Stimulated activated CD4-positive, alpha-beta T cell treated with anti-CD3 and anti-CD28 coated beads, Interleukin-1b, Interleukin-23, amount 100 ng/mL, for 24 hours (primary cell): ENCODE results near the gene FBXO34.

Source experiments
- DNase-seq, 4 experiments: peaks; one replicate each; pipeline ENCODE4 v3.0.0-alpha.2; 2020; ENCODE audit warnings: low read depth in 4 of 4, low spot score in 1 of 4

Gene FBXO34

GRCh38 chr14:55271572-55272298, 514 bp downstream of the FBXO34 start:
- DNase-seq: peak in 3 of 4 experiments; percentile 14 to 33 (median 16)

GRCh38 chr14:55272387-55272786, 1.2 kb downstream of the FBXO34 start:
- no peak for DNase-seq

GRCh38 chr14:55272922-55273321, 1.7 kb downstream of the FBXO34 start:
- DNase-seq: no peak

- DNase-seq: no peak
These were observed 2.9 kb downstream of the FBXO34 start for GRCh38 chr14:55274146-55274545.

DNA sequence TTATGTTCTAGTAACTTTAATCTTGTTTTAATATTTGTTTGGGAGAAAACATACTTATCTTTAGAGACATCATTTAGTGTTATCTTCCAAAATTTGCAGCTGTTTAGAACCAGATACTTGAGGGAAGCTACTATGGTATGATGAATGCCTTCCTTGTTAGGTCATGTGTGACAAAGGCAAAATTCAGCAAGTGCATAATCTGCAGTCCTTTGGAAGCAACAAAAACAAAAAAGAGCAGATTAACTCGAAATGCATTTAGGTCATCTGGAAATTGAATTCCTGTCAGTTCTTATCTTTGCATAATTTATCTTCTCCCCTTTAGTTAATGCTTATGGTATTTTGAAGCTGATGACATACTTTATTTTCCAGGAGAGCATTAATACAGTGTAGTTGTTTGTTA, 3.5 kb downstream of the FBXO34 start:
- no peak for DNase-seq

DNA sequence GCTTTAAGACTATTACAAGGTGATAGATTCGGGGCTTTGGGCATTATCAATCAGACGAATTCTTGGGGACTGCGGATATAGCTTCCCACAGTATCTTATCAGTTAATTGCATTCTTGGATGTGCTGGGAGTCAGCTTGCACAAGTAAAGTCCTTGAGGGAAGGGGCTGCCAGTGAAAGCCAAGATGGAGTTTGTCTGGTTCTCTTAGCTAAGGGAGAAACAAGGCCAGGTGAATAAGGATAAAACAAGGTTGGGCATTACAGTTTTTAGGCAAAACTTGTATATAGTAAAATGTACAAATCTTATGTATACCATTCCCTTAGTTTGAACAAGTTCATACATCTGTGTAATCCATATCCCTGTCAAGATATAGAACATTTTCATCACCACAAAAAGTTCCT, 5.5 kb downstream of the FBXO34 start:
- no peak for DNase-seq

DNA sequence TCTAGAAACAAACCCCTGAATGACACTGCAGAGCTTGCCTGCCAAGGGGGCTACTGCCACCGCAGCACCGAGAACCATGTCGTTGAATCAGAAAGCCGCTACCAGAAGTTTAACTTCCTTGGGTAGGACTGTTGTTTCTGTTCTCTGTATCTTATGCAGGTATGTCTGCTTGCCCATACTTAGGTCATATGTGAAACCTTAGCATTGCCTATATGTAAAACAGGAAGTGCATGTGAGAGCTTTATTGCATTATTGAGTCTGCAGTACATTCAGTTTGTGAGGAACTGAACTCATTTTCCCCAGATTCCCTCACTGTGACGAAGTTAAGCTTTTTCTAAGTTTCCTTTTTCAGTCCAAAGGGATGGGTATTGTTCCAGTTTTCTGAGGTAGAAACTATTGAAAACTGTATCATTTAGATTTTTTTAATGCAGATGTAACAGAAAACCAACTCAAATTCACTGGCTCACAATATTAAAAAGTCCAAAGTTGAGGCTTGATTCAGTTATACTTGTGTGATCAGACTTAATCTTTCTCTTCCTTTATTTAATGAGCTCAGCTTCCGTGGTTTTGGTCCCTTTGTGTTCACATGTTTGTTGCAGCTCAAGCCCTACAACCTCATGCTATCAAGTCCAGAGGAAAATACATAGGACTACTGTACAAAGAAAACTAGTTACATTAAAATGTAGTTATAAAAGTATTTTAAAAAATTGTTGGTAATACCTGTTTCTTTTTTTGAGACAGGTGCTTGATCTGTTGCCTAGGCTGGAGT, 6.9 kb downstream of the FBXO34 start:
- no peak for DNase-seq

- no peak for DNase-seq
These were observed 8.2 kb downstream of the FBXO34 start for GRCh38 chr14:55279384-55279783.

- no peak for DNase-seq
These were observed 10.2 kb downstream of the FBXO34 start for GRCh38 chr14:55281316-55281839.

DNA sequence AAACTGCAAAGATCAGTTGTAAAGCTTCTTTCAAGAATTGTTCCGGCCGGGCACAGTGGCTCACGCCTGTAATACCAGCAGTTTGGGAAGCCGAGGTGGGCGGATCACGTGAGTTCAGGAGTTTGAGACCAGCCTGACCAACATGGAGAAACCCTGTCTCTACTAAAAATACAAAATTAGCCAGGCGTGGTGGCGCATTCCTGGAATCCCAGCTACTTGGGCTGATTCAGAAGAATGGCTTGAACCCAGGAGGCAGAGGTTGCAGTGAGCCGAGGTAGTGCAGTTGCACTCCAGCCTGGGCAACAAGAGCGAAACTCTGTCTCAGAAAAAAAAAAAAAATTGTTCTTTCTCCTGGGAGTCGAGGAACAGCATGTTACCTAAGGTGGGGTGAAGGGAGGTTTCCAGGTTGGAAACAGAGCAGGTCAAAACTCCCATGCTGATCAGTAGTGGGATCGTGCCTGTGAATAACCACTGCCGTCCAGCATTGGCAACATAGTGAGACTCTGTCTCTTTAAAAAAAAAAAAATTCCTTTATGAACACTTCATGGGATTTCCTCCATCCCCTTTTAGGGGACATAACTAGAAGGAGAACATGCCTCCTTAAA, 13.9 kb downstream of the FBXO34 start:
- DNase-seq: no peak

- no peak for DNase-seq
These were observed 17.2 kb downstream of the FBXO34 start for GRCh38 chr14:55288439-55288838.

DNA sequence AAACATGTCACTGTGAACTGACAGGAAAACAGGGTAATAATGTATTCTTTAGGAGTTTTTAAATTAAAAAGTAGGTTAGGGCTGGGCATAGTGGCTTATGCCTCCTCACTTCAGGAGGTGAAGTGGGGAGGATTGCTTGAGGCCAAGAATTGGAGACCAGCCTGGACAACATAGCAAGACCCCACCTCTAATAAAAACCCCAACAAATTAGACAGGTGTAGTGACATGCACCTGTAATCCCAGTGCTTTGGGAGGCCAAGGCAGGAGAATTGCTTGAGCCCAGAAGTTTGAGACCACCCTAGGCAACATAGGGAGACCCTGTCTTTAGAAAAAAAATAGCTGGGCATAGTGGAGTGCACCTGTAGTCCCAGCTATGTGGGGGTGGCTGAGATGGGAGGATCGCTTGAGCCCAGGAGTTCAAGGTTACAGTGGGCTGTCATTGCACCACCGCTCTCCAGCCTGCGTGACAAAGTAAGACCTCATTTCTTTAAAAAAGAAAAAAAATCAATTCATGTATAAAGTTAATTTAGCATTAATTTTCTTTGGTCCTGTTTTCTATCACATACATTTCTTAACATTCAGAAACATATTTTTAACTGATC, 20.4 kb downstream of the FBXO34 start:
- no peak for DNase-seq

GRCh38 chr14:55294603-55295002, 23.4 kb downstream of the FBXO34 start:
- no peak for DNase-seq

- DNase-seq: peak in 1 of 4 experiments; percentile 18
These were observed 26.6 kb downstream of the FBXO34 start for GRCh38 chr14:55297611-55298499.

GRCh38 chr14:55298500-55298822, 27.2 kb downstream of the FBXO34 start:
- DNase-seq: no peak

GRCh38 chr14:55301437-55302121, 30.4 kb downstream of the FBXO34 start:
- DNase-seq: no peak

GRCh38 chr14:55302367-55303124, 31.3 kb downstream of the FBXO34 start:
- no peak for DNase-seq

DNA sequence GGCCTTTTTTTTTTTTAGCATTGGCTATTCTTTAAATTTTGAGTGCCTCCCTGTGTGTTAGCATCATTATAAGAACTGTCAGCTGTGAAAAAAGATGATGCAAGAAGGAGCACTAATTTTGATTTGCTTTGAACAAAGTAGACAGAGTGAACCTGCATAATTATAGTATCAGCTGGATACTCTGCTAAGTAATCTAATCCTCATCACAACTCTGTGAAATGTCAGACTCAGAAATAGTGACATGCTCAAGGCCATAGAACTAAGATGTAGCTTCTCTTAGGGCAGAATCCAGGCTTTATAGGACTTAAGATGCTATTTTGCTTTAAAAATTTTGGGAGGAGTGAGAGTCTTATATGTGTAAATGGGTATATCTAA, 31.9 kb downstream of the FBXO34 start:
- no peak for DNase-seq

- no peak for DNase-seq
These were observed 32.5 kb downstream of the FBXO34 start for GRCh38 chr14:55303691-55304145.
